ENCODE measurements around the gene HECW1. TPM values are rescaled to one million over a fixed set of nuclear protein-coding genes. Genes with fewer than 3 reads are reported as not detected.

HECW1 gene
- polyA plus RNA-seq, 2 of the 4 experiments (the other 2 are of a cell fraction), result 11.3 TPM

DNA sequence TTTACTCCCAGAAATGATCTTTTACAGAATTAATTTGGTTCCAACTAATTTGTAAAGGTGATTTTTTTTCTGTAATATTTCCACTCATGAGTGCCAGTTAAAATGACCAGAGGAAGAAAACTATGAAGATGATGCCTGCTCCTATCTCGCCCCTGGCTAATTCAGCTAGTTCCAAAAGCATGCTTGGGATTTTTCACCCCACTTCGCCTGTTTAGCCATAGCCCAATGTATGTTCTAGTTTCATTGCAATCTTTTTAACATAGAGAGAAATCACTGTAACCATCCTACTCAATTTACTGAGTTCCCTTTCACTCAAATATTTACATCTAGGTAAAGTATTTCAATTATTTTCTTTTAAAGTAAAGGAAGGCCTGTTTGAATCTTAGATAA, 447.5 kb downstream of the HECW1 start (continued):
- TF ChIP-seq, protein P1, sequence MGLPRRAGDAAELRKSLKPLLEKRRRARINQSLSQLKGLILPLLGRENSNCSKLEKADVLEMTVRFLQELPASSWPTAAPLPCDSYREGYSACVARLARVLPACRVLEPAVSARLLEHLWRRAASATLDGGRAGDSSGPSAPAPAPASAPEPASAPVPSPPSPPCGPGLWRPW (IDR thresholded peaks at IDR 0.05), result no peak
- TF ChIP-seq ESRRA (IDR thresholded peaks at IDR 0.05; ENCODE audit: borderline replicate concordance, low read length) (no peak), FOSB (CRISPR knock-in tag; IDR thresholded peaks at IDR 0.05) (no peak), CHD2 (IDR thresholded peaks at IDR 0.05; ENCODE audit: low read length, partially characterized antibody) (no peak), CBX8 (IDR thresholded peaks at IDR 0.05) (no peak)
- TF ChIP-seq, protein P2, sequence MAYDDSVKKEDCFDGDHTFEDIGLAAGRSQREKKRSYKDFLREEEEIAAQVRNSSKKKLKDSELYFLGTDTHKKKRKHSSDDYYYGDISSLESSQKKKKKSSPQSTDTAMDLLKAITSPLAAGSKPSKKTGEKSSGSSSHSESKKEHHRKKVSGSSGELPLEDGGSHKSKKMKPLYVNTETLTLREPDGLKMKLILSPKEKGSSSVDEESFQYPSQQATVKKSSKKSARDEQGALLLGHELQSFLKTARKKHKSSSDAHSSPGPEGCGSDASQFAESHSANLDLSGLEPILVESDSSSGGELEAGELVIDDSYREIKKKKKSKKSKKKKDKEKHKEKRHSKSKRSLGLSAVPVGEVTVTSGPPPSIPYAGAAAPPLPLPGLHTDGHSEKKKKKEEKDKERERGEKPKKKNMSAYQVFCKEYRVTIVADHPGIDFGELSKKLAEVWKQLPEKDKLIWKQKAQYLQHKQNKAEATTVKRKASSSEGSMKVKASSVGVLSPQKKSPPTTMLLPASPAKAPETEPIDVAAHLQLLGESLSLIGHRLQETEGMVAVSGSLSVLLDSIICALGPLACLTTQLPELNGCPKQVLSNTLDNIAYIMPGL (CRISPR knock-in tag; IDR thresholded peaks at IDR 0.05; ENCODE audit: borderline replicate concordance), result no peak

DNA sequence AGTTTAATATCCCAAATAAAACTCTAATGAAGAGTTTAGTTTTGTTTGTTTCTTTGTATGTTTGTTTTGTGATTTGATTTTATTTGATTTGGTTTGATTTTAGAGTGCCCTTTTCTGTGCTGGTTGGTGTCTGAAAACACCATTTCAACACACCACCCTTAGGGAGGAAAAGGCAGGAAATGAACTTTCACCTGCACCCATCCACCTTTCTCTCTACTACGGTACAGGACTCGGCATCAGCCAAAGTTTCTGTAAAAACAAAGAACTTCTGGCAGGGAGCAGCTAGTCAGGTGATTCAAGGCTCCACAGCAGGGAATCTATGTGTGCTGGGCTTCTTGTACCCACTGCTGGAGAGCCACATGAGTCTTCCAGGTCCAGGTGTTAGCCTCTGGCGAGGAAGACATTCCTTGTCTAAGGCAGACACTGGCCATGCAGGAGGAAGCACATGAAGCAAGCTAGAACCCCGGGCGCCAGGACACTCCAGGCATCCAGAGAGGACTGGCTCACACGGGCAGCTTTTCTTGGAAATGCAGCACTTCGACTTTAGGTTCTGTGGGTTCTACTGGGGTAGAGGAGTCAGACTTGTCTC, 448.4 kb downstream of the HECW1 start:
- ChIA-PET CTCF (interaction anchor here (0.8 kb wide), 1 partner anchor 9 kb away, joined by 3 read pairs; no protein-coding TSS in a partner anchor), POLR2A (no interaction called here)
- H3K9me3 ChIP-seq, result no peaks in the 10 kb centered on the region
- no peak; a peak in 1 of 6 replicates for ATAC-seq
- DNase-seq (ENCODE audit: low read depth in 1 of 2, low spot score in 1 of 2), result no peak
- H3K4me1 ChIP-seq, result no peaks in the 10 kb centered on the region
- no peak overlapping the region for H3K4me3 ChIP-seq
- H3K27ac ChIP-seq, result peak overlapping the region in 1 of 2 experiments; percentile 15; a peak in 1 of 6 replicates
- TF ChIP-seq ZSCAN20 (CRISPR knock-in tag; IDR thresholded peaks at IDR 0.05), result no peak
- TF ChIP-seq KDM1A (IDR thresholded peaks at IDR 0.05; ENCODE audit: low read depth), result no peak
- TF ChIP-seq MAZ (IDR thresholded peaks at IDR 0.05; ENCODE audit: borderline replicate concordance, low read depth, low read length), result no peak
- TF ChIP-seq, protein P3, sequence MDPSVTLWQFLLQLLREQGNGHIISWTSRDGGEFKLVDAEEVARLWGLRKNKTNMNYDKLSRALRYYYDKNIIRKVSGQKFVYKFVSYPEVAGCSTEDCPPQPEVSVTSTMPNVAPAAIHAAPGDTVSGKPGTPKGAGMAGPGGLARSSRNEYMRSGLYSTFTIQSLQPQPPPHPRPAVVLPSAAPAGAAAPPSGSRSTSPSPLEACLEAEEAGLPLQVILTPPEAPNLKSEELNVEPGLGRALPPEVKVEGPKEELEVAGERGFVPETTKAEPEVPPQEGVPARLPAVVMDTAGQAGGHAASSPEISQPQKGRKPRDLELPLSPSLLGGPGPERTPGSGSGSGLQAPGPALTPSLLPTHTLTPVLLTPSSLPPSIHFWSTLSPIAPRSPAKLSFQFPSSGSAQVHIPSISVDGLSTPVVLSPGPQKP (IDR thresholded peaks at IDR 0.05; ENCODE audit: low read depth, low read length), result no peak
- no peak for TF ChIP-seq ESRRA (IDR thresholded peaks at IDR 0.05; ENCODE audit: borderline replicate concordance, low read length)
- TF ChIP-seq, protein P4, sequence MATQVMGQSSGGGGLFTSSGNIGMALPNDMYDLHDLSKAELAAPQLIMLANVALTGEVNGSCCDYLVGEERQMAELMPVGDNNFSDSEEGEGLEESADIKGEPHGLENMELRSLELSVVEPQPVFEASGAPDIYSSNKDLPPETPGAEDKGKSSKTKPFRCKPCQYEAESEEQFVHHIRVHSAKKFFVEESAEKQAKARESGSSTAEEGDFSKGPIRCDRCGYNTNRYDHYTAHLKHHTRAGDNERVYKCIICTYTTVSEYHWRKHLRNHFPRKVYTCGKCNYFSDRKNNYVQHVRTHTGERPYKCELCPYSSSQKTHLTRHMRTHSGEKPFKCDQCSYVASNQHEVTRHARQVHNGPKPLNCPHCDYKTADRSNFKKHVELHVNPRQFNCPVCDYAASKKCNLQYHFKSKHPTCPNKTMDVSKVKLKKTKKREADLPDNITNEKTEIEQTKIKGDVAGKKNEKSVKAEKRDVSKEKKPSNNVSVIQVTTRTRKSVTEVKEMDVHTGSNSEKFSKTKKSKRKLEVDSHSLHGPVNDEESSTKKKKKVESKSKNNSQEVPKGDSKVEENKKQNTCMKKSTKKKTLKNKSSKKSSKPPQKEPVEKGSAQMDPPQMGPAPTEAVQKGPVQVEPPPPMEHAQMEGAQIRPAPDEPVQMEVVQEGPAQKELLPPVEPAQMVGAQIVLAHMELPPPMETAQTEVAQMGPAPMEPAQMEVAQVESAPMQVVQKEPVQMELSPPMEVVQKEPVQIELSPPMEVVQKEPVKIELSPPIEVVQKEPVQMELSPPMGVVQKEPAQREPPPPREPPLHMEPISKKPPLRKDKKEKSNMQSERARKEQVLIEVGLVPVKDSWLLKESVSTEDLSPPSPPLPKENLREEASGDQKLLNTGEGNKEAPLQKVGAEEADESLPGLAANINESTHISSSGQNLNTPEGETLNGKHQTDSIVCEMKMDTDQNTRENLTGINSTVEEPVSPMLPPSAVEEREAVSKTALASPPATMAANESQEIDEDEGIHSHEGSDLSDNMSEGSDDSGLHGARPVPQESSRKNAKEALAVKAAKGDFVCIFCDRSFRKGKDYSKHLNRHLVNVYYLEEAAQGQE (IDR thresholded peaks at IDR 0.05), result no peak
- no peak overlapping the region for H3K4me2 ChIP-seq
- 86% methylated on average over 7 of the region's 7 CpGs for WGBS (ENCODE audit: missing lambda C conversion rate)
- FAIRE-seq, result no peak

DNA sequence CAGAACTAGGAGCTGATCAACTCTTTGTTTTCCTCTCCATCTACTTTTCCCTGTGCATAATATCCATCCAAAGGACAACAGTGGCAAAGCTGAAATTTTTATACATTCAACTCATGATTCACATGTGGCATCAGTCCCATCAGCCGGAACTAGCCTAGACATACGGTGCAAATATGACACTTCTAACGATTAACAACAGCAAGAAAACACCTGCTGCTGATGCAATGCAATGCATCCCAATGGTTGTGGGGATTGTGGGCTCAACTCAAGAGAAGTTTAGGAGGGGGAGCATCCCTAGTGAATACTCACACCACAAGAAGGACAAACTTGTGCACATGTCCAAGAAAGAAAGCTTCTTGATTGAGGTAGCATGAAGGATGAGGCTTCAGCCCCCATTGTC, 449.9 kb downstream of the HECW1 start:
- no peak overlapping the region for H3K4me3 ChIP-seq
- H3K27ac ChIP-seq, result no peak overlapping the region
- FAIRE-seq (no peak), DNase-seq (ENCODE audit: low read depth in 1 of 2, low spot score in 1 of 2) (no peak), ATAC-seq (no peak)
- ChIA-PET CTCF (interaction anchor here (0.7 to 1.6 kb wide), 3 partner anchors 10 to 20 kb away, joined by 3 read pairs; partner anchors contain the start of gene STK17A), POLR2A (no interaction called here)
- H3K9me3 ChIP-seq, result no peaks in the 10 kb centered on the region
- 89% methylated on average over 3 of the region's 3 CpGs for WGBS (ENCODE audit: missing lambda C conversion rate)
- H3K4me1 ChIP-seq, result no peaks in the 10 kb centered on the region
- H3K4me2 ChIP-seq, result no peak overlapping the region
- no peak for TF ChIP-seq NR3C1 (IDR thresholded peaks at IDR 0.05)
- TF ChIP-seq CBX8 (IDR thresholded peaks at IDR 0.05), result no peak
- TF ChIP-seq TP53 (CRISPR knock-in tag; IDR thresholded peaks at IDR 0.05), result no peak
- TF ChIP-seq, protein P4 (IDR thresholded peaks at IDR 0.05), result no peak
- no peak for TF ChIP-seq ESRRA (IDR thresholded peaks at IDR 0.05; ENCODE audit: borderline replicate concordance, low read length)
- TF ChIP-seq RAD21 (conservative IDR thresholded peaks at IDR 0.05 in 1 of 2, IDR thresholded peaks at IDR 0.05 in 1 of 2), result no peak
- no peak for TF ChIP-seq PHF8 (IDR thresholded peaks at IDR 0.05; ENCODE audit: borderline replicate concordance, low read depth)
- TF ChIP-seq, protein P1 (IDR thresholded peaks at IDR 0.05), result no peak
- no peak for TF ChIP-seq SMC3 (IDR thresholded peaks at IDR 0.05)
- no peak for TF ChIP-seq EHMT2 (IDR thresholded peaks at IDR 0.05; ENCODE audit: low read depth)
- no peak for TF ChIP-seq RFX5 (IDR thresholded peaks at IDR 0.05)
- TF ChIP-seq TFCP2L1 (CRISPR knock-in tag; IDR thresholded peaks at IDR 0.05), result no peak
- no peak for TF ChIP-seq NPAS2 (CRISPR knock-in tag; IDR thresholded peaks at IDR 0.05; ENCODE audit: borderline replicate concordance)
- TF ChIP-seq FOXS1 (CRISPR knock-in tag; IDR thresholded peaks at IDR 0.05), result no peak
- TF ChIP-seq, protein P5, sequence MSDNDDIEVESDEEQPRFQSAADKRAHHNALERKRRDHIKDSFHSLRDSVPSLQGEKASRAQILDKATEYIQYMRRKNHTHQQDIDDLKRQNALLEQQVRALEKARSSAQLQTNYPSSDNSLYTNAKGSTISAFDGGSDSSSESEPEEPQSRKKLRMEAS (IDR thresholded peaks at IDR 0.05), result no peak
